GM12865 (cell line): ENCODE results near the gene LITAFD.

ENCODE experiments used
- DNase-seq: peaks from one replicate; pipeline ENCODE4 v3.0.0; 2010; ENCODE audit warnings: low read depth
- H3K4me3 ChIP-seq: 2 replicates; pipeline ENCODE4 v1.5.1; 2011; ENCODE audit warnings: mild to moderate bottlenecking, low read depth, low read length, control low read depth
- CTCF ChIP-seq: IDR thresholded peaks from 2 replicates; pipeline ENCODE4 v1.5.1; 2011; ENCODE audit warnings: low read length, control low read depth, low read depth, inconsistent platforms; ENCODE audit not compliant: insufficient read depth; ENCODE audit errors: missing control alignments

Gene LITAFD

GRCh38 chr16:8901320-8901861 lies 19.2 kb downstream of the LITAFD start:
- no peak for DNase-seq
- no peak overlapping the region for H3K4me3 ChIP-seq
- no peak for TF ChIP-seq CTCF

GRCh38 chr16:8903004-8903403 lies 20.9 kb downstream of the LITAFD start:
- no peak for DNase-seq
- H3K4me3 ChIP-seq = no peak overlapping the region
- TF ChIP-seq CTCF = no peak

GRCh38 chr16:8904018-8904430 lies 21.9 kb downstream of the LITAFD start:
- TF ChIP-seq CTCF = no peak
- DNase-seq = no peak
- no peak overlapping the region for H3K4me3 ChIP-seq

- peak; percentile 49 for TF ChIP-seq CTCF
- peak; percentile 45 for DNase-seq
- H3K4me3 ChIP-seq = no peak overlapping the region
These were observed 23.1 kb downstream of the LITAFD start for GRCh38 chr16:8905168-8905762.

GRCh38 chr16:8905795-8906591 lies 23.8 kb downstream of the LITAFD start:
- H3K4me3 ChIP-seq = no peak overlapping the region
- peak; percentile 21 for TF ChIP-seq CTCF
- no peak for DNase-seq

- TF ChIP-seq CTCF = no peak
- no peak overlapping the region for H3K4me3 ChIP-seq
- no peak for DNase-seq
These were observed 24.9 kb downstream of the LITAFD start for GRCh38 chr16:8907096-8907495.
